Activated CD8-positive, alpha-beta memory T cell treated with anti-CD3 and anti-CD28 coated beads for 36 hours (primary cell): ENCODE data around the gene ALKBH8. TPM values are rescaled to one million over a fixed set of nuclear protein-coding genes. Genes with fewer than 3 reads are reported as not detected.
"Not testable (repeated sequence)": the region's sequence is repeated elsewhere in the genome, so short reads cannot be mapped to it uniquely, and the experiment has no call there.

ENCODE experiments used
- CTCF ChIA-PET: fragments of 350-600 bp; sonication (Branson Sonifier 250); formaldehyde crosslinking; loops from one replicate; lab custom pipeline; 2021; ENCODE audit warnings: antibody characterized with exemption; lab: Charles Lee
- POLR2A ChIA-PET: fragments of 350-600 bp; sonication (Branson Sonifier 250); formaldehyde crosslinking; loops from one replicate; lab custom pipeline; 2021; ENCODE audit warnings: antibody characterized with exemption; lab: Charles Lee
- total RNA-seq, 2 experiments: library from RNA; stranded (reverse); gene quantifications; one replicate each; pipeline ENCODE4 v1.2.3, GENCODE V29; 2021

Gene ALKBH8
- total RNA-seq, 2 experiments from 2014 or later: 19.4 to 19.9 TPM

GRCh38 chr11:107583629-107584195, 18.2 kb upstream of the ALKBH8 start:
- ChIA-PET CTCF (no interaction called here), POLR2A (no interaction called here)

- CTCF ChIA-PET: no interaction called here
- POLR2A ChIA-PET: no interaction called here
Observed at GRCh38 chr11:107581147-107581546, 15.6 kb upstream of the ALKBH8 start.

DNA sequence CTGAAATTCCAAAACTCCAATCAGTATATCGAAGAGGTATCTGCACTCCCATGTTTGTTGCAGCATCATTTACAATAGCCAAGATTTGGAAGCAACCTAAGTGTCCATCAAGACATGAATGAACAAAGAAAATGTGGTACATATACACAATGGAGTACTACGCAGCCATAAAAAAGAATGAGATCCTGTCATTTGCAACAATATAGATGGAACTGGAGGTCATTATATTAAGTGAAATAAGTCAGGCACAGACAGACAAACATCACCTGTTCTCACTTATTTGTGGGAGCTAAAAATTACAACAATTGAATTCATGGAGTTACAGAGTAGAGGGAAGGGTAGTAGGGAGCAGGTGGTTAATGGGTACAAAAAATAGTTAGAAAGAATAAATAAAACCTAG, 13.6 kb upstream of the ALKBH8 start:
- CTCF ChIA-PET, POLR2A ChIA-PET: not testable (repeated sequence)

- POLR2A ChIA-PET: no interaction called here
- CTCF ChIA-PET: interaction anchor here (0.8 to 2.9 kb wide), 3 partner anchors 10 to 14 kb away, joined by 3 to 8 read pairs (median 4); partner anchors contain the start of gene ELMOD1
Observed at GRCh38 chr11:107577346-107577711, 11.8 kb upstream of the ALKBH8 start.

- CTCF ChIA-PET: interaction anchor here (0.8 to 2.9 kb wide), 4 partner anchors 10 to 14 kb away, joined by 3 to 8 read pairs (median 4); partner anchors contain the start of gene ELMOD1
- POLR2A ChIA-PET: not testable (repeated sequence)
Observed at GRCh38 chr11:107576497-107577345, 11.2 kb upstream of the ALKBH8 start.

- ChIA-PET CTCF (interaction anchor here (0.8 kb wide), 1 partner anchor 9 kb away, joined by 4 read pairs; no protein-coding TSS in a partner anchor), POLR2A (no interaction called here)
Observed at GRCh38 chr11:107573438-107573837, 7.9 kb upstream of the ALKBH8 start.

GRCh38 chr11:107570015-107570414, 4.5 kb upstream of the ALKBH8 start:
- ChIA-PET POLR2A (no interaction called here), CTCF (no interaction called here)

DNA sequence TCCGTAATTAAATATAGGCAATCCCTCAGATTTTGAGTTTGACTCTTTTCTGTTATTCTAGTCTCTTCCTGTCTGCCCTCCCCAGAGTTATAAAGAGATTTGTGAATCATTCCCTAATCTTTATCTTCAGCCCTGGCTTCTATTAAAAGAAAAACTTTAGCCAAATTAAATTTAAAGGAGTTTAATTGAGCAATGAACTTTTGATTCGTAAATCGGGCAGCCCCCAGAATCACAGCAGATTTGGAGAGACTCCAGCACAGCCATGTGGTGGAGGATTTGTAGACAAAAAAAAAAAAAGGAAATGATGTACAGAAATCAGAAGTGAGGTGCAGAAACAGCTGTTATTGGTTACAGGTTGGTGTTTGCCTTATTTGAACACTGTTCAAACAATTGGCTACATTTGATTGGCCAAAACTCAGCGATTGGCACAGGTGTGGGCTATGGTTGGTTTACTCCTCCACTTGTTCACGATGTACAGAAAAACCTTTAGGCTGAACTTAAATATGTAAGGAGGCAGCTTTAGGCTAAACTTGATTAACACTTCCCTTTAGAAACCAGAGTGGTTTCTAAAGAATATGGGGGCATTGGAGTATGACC, 2.3 kb upstream of the ALKBH8 start:
- ChIA-PET POLR2A (no interaction called here), CTCF (interaction anchor here (0.5 to 1.1 kb wide), 2 partner anchors 9 to 232 kb away, joined by 3 to 4 read pairs; no protein-coding TSS in a partner anchor)

DNA sequence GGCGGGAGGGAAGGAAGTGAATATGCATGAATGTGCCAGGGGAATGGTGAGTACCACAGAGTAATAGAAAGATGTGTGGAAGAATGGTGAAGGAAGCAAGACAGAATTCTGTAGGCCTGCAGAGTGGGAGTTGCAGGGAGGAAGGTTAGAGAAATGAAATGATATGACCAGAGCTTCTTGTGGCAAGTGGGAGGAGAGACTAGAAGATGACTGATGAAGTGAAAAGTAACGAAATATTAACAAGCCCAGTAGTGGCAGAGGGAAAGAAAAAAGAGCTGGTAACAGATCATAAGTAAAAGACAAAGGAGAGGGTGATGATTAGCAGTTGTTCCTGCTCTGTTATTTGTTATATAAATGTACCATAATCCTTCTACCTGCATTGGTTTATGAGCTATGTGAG, 1.0 kb upstream of the ALKBH8 start:
- CTCF ChIA-PET: interaction anchor here (0.9 to 1.6 kb wide), 4 partner anchors 9 to 204 kb away, joined by 3 to 5 read pairs (median 4); no protein-coding TSS in a partner anchor
- POLR2A ChIA-PET: no interaction called here

DNA sequence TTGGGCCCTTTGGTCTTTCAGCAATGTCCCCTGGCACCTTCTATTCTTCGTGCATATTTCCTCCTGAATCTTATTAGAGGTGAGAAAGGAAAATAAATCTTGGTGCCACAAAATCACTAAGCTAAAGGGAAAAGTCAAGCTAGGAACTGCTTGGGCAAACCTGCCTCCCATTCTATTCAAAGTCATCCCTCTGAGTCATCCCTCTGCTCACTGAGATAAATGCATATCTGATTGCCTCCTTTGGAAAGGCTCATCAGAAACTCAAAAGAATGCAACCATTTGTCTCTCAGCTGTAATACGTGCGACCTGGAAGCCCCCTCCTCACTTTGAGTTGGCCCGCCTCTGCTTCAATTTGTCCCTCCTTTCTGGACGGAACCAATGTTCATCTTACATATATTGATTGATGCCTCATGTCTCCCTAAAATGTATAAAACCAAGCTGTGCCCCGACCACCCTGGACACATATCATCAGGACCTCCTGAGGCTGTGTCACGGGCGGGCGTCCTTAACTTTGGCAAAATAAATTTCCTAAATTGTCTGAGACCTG, 493 bp upstream of the ALKBH8 start:
- CTCF ChIA-PET: interaction anchor here (0.9 to 1.6 kb wide), 3 partner anchors 10 to 205 kb away, joined by 3 to 5 read pairs (median 3); no protein-coding TSS in a partner anchor
- POLR2A ChIA-PET: not testable (repeated sequence)

GRCh38 chr11:107564877-107565218, 687 bp downstream of the ALKBH8 start:
- ChIA-PET CTCF (no interaction called here), POLR2A (no interaction called here)

DNA sequence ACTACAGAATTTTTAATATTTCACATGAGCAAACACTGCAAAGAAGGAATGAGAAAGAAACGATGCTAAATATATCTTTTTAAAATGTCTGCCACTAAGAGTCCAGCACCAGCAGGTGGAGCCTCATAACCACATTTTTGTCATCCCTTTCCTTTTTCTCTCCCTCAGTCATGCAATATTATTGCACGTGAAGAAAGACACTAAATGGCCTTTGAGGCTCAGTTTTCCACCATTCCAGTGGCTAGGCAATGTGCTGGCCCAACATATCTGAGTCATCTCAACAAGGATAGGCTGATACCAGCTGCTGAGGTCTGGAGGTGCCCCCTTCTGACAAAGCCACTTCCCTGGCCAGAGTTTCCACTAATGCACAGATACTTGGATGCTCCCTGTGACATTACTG, 1.8 kb downstream of the ALKBH8 start:
- ChIA-PET CTCF (interaction anchor here (0.6 to 1.8 kb wide), 5 partner anchors 12 to 205 kb away, joined by 3 to 8 read pairs (median 4); no protein-coding TSS in a partner anchor), POLR2A (interaction anchor here (0.6 to 0.9 kb wide), 2 partner anchors 26 to 43 kb away, joined by 3 to 5 read pairs; no protein-coding TSS in a partner anchor)

DNA sequence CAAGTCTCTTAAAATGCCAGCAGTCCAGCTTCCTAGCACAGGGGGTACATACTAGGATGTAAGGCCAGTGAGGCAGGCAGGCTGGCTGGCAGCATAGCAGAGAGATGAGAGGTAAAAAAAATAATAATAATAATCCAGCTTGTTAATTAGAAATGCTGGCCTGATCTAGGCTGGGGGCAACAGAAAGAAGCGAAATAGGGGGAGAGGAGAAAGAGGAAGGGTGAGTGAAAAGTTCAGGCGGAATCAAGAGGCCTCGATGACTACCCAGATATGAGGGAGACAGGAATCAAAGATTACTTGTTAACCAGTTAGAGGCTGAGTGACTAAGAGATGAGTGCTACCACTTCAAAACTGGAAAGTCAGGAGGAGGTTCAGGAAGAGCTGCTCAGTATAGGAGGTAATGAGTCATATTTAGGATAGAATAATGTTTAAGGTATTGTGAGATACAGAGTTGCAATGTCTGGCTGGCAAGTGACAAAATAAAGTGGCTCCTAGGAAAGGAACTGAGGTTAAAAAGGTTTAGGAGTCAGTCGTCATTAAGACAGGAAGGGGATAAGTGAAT, 2.8 kb downstream of the ALKBH8 start:
- POLR2A ChIA-PET: interaction anchor here (0.6 to 0.9 kb wide), 2 partner anchors 27 to 44 kb away, joined by 3 to 5 read pairs; no protein-coding TSS in a partner anchor
- CTCF ChIA-PET: interaction anchor here (0.7 to 1.8 kb wide), 6 partner anchors 10 to 206 kb away, joined by 3 to 8 read pairs (median 4); partner anchors contain the start of gene CWF19L2

- POLR2A ChIA-PET: no interaction called here
- CTCF ChIA-PET: no interaction called here
Observed at GRCh38 chr11:107561688-107562087, 3.8 kb downstream of the ALKBH8 start.

GRCh38 chr11:107550304-107550703, 15.2 kb downstream of the ALKBH8 start:
- ChIA-PET POLR2A (no interaction called here), CTCF (interaction anchor here (1.1 to 1.8 kb wide), 2 partner anchors 10 to 139 kb away, joined by 4 to 7 read pairs; no protein-coding TSS in a partner anchor)

DNA sequence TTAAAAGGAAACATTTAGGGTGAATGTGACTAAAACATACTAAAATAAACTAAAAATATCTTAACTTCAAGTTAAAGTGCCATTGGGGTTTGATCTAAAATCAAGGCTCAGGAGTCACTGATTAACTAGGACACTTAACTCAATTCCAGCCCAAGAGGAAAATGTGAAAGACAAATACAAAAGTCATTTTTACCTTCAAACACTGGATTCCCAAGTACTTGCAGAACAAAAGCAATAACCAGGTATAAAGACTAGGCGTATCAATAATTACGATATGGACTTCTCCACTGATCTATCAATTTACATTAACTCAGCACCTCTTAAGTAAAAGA, 15.6 kb downstream of the ALKBH8 start:
- CTCF ChIA-PET: interaction anchor here (1.1 to 1.8 kb wide), 2 partner anchors 10 to 140 kb away, joined by 4 to 7 read pairs; no protein-coding TSS in a partner anchor
- POLR2A ChIA-PET: no interaction called here

- CTCF ChIA-PET: interaction anchor here (0.8 to 1.8 kb wide), 5 partner anchors 9 to 141 kb away, joined by 3 to 7 read pairs (median 4); partner anchors contain the start of gene ALKBH8
- POLR2A ChIA-PET: no interaction called here
Observed at GRCh38 chr11:107549253-107549953, 16.1 kb downstream of the ALKBH8 start.

GRCh38 chr11:107547961-107548360, 17.6 kb downstream of the ALKBH8 start:
- ChIA-PET POLR2A (no interaction called here), CTCF (interaction anchor here (1.0 to 1.8 kb wide), 4 partner anchors 15 to 223 kb away, joined by 3 to 4 read pairs (median 4); partner anchors contain the start of gene ALKBH8)
